Neural cell (in vitro differentiated cells): ENCODE data around the gene NFILZ. TPM values are rescaled to one million over a fixed set of nuclear protein-coding genes. Genes with fewer than 3 reads are reported as not detected.

ENCODE experiments used
- H2AFZ ChIP-seq: fragments of 200-600, 300-800 bp; sonication (generic), shearing (Covaris generic); 2 replicates; pipeline ENCODE4 v1.6.0; 2014; ENCODE audit warnings: low read depth, mild to moderate bottlenecking, antibody characterized with exemption, low read length, moderate library complexity
- H3F3A ChIP-seq: fragments of 200-600 bp; shearing (Covaris generic); 2 replicates; pipeline ENCODE4 v1.6.1; 2016; ENCODE audit warnings: mild to moderate bottlenecking, moderate library complexity, mixed read lengths, antibody characterized with exemption, low read length; ENCODE audit not compliant: insufficient read depth, poor library complexity, severe bottlenecking
- H3K27ac ChIP-seq: fragments of 200-600, 300-800 bp; sonication (generic), shearing (Covaris generic); 2 replicates; pipeline ENCODE4 v1.5.1; 2014; ENCODE audit warnings: mild to moderate bottlenecking, low read length, moderate library complexity
- H3K27me3 ChIP-seq: fragments of 300-800, 200-600 bp; sonication (generic), shearing (Covaris generic); 2 replicates; pipeline ENCODE4 v1.6.0; 2014; ENCODE audit warnings: mild to moderate bottlenecking, low read depth, low read length, moderate library complexity; ENCODE audit not compliant: insufficient read depth
- H3K36me3 ChIP-seq: fragments of 300-800, 200-600 bp; sonication (generic), shearing (Covaris generic); 2 replicates; pipeline ENCODE4 v1.5.1; 2014; ENCODE audit warnings: mild to moderate bottlenecking, antibody characterized with exemption, low read length, moderate library complexity; ENCODE audit not compliant: insufficient read depth
- H3K4me2 ChIP-seq: fragments of 300-800, 200-600 bp; sonication (generic), shearing (Covaris generic); 2 replicates; pipeline ENCODE4 v1.6.0; 2014; ENCODE audit warnings: mild to moderate bottlenecking, low read length
- H3K4me3 ChIP-seq: fragments of 300-800, 200-600 bp; sonication (generic), shearing (Covaris generic); 2 replicates; pipeline ENCODE4 v1.5.1; 2014; ENCODE audit warnings: mild to moderate bottlenecking, low read length, moderate library complexity
- H3K79me2 ChIP-seq: fragments of 200-600 bp; shearing (Covaris generic); replicated peaks from 2 replicates; pipeline ENCODE4 v1.6.0; 2014; ENCODE audit warnings: mild to moderate bottlenecking, low read length, moderate library complexity; ENCODE audit not compliant: insufficient read depth
- H3K9ac ChIP-seq: fragments of 300-800, 200-600 bp; sonication (generic), shearing (Covaris generic); 2 replicates; pipeline ENCODE4 v1.6.1; 2016; ENCODE audit warnings: mild to moderate bottlenecking, low read length, mixed read lengths
- H3K9me2 ChIP-seq: fragments of 200-600 bp; shearing (Covaris generic); 2 replicates; pipeline ENCODE4 v1.6.1; 2016; ENCODE audit warnings: mild to moderate bottlenecking, low read length, mixed read lengths; ENCODE audit not compliant: insufficient read depth
- H3K9me3 ChIP-seq: fragments of 200-600, 300-800 bp; sonication (generic), shearing (Covaris generic); 2 replicates; pipeline ENCODE4 v1.6.1; 2016; ENCODE audit warnings: mild to moderate bottlenecking, mixed run types, low read length, moderate library complexity, mixed read lengths
- H4K20me1 ChIP-seq: fragments of 200-600 bp; shearing (Covaris generic); 2 replicates; pipeline ENCODE4 v1.6.1; 2016; ENCODE audit warnings: mild to moderate bottlenecking, mixed run types; ENCODE audit not compliant: insufficient read depth
- CTCF ChIP-seq: fragments of 450-650 bp; IDR thresholded peaks from 2 replicates; pipeline ENCODE4 v1.5.1; 2014; ENCODE audit warnings: antibody characterized with exemption, mild to moderate bottlenecking, moderate library complexity; ENCODE audit not compliant: poor library complexity, severe bottlenecking
- EP300 ChIP-seq: fragments of 450-650 bp; conservative IDR thresholded peaks from 2 replicates; pipeline ENCODE4 v1.6.1; 2014; ENCODE audit warnings: antibody characterized with exemption, mild to moderate bottlenecking, moderate library complexity; ENCODE audit not compliant: poor library complexity, severe bottlenecking
- EZH2 ChIP-seq: fragments of 200-600, 300-800 bp; shearing (Covaris generic), sonication (generic); IDR thresholded peaks from 2 replicates; pipeline ENCODE4 v1.6.1; 2014; ENCODE audit warnings: antibody characterized with exemption, low read length, borderline replicate concordance, mild to moderate bottlenecking; ENCODE audit not compliant: insufficient read depth, poor library complexity, severe bottlenecking
- MXI1 ChIP-seq: fragments of 450-650 bp; conservative IDR thresholded peaks from 2 replicates; pipeline ENCODE4 v1.6.1; 2014; ENCODE audit warnings: antibody characterized with exemption, mild to moderate bottlenecking; ENCODE audit not compliant: poor library complexity, severe bottlenecking
- POLR2AphosphoS5 ChIP-seq: IDR thresholded peaks from 2 replicates; pipeline ENCODE4 v1.6.1; 2012
- RAD21 ChIP-seq: fragments of 450-650 bp; conservative IDR thresholded peaks from 2 replicates; pipeline ENCODE4 v1.6.1; 2014; ENCODE audit warnings: antibody characterized with exemption, mild to moderate bottlenecking, moderate library complexity
- REST ChIP-seq: IDR thresholded peaks from 2 replicates; pipeline ENCODE4 v1.6.1; 2012; ENCODE audit warnings: borderline replicate concordance
- SMC3 ChIP-seq: fragments of 450-650 bp; conservative IDR thresholded peaks from 2 replicates; pipeline ENCODE4 v1.6.1; 2014; ENCODE audit warnings: antibody characterized with exemption, mild to moderate bottlenecking, moderate library complexity; ENCODE audit not compliant: poor library complexity
- TAF1 ChIP-seq: IDR thresholded peaks from 2 replicates; pipeline ENCODE4 v1.6.1; 2012; ENCODE audit warnings: low read depth
- polyA minus RNA-seq: library from RNA; depleted of rRNA, polyadenylated mRNA; stranded (reverse); fragments of >200 nt; gene quantifications from 2 replicates; pipeline ENCODE4 v1.2.3, GENCODE V29; 2014
- polyA plus RNA-seq: library from polyadenylated mRNA; depleted of rRNA; stranded (reverse); fragments of >200 nt; gene quantifications from 2 replicates; pipeline ENCODE4 v1.2.3, GENCODE V29; 2014

NFILZ gene
- polyA plus RNA-seq, result not detected in 2 replicates
- not detected in 2 replicates for polyA minus RNA-seq

GRCh38 chr19:8629996-8630683 lies at the start of gene NFILZ:
NFILZ (plus strand) TSS chr19:8630633; CDS start chr19:8676766, 46,133 bp downstream.
- H3K27ac ChIP-seq, result no peak within 1 kb of the TSS
- H2AFZ ChIP-seq, result no peak within 1 kb of the TSS
- H3F3A ChIP-seq, result no peaks in the 10 kb centered on the region
- no peak within 1 kb of the TSS for H3K4me3 ChIP-seq
- no peak for TF ChIP-seq POLR2AphosphoS5
- no peak for TF ChIP-seq EP300
- no peak for TF ChIP-seq TAF1
- TF ChIP-seq EZH2, result no peak
- no peak for TF ChIP-seq MXI1
- no peak for TF ChIP-seq CTCF
- no peak for TF ChIP-seq RAD21
- no peak for TF ChIP-seq REST
- TF ChIP-seq SMC3, result no peak
- no peaks in the 10 kb centered on the region for H4K20me1 ChIP-seq
- H3K9me3 ChIP-seq, result no peaks in the 10 kb centered on the region
- no peaks in the 10 kb centered on the region for H3K36me3 ChIP-seq
- H3K4me2 ChIP-seq, result no peak within 1 kb of the TSS
- no peaks in the 10 kb centered on the region for H3K79me2 ChIP-seq
- H3K9ac ChIP-seq, result no peak within 1 kb of the TSS
- H3K27me3 ChIP-seq, result no peaks in the 10 kb centered on the region
- H3K9me2 ChIP-seq, result no peaks in the 10 kb centered on the region

- H3K4me3 ChIP-seq, result no peak overlapping the region
- H2AFZ ChIP-seq, result no peak overlapping the region
- no peaks in the 10 kb centered on the region for H3F3A ChIP-seq
- H3K9me3 ChIP-seq, result no peaks in the 10 kb centered on the region
- H3K36me3 ChIP-seq, result no peaks in the 10 kb centered on the region
- peak; percentile 71 for TF ChIP-seq SMC3
- TF ChIP-seq POLR2AphosphoS5, result no peak
- TF ChIP-seq CTCF, result peak; percentile 87
- TF ChIP-seq RAD21, result peak; percentile 66
- no peaks in the 10 kb centered on the region for H3K79me2 ChIP-seq
- H3K4me2 ChIP-seq, result no peak overlapping the region
- no peak overlapping the region for H3K27ac ChIP-seq
- no peaks in the 10 kb centered on the region for H3K9me2 ChIP-seq
- no peak overlapping the region for H3K9ac ChIP-seq
- H4K20me1 ChIP-seq, result no peaks in the 10 kb centered on the region
- no peaks in the 10 kb centered on the region for H3K27me3 ChIP-seq
Observed at GRCh38 chr19:8580710-8581281, 49.6 kb upstream of the NFILZ start.
